Right lobe of liver (tissue), 6 donors: ENCODE data around the gene INPP4B. TPM values are rescaled to one million over a fixed set of nuclear protein-coding genes. Genes with fewer than 3 reads are reported as not detected.

Source experiments
- ATAC-seq, 4 donors: fragments of 200-7000 bp; cut with Tn5 transposase; one replicate each; pipeline ENCODE4 v1.9.1; 2020; ENCODE audit warnings: mild to moderate bottlenecking in 4 of 4, moderate library complexity in 4 of 4
- DNase-seq, 3 donors: peaks; one replicate each; pipeline ENCODE4 v3.0.0-alpha.2; 2020
- H3K27ac ChIP-seq, 3 donors: fragments of 200-600 bp; one replicate each; pipeline ENCODE4 v1.8.0; 2022
- H3K27me3 ChIP-seq, 2 donors: fragments of 200-600 bp; one replicate each; pipeline ENCODE4 v1.8.0; 2022
- H3K36me3 ChIP-seq, 4 donors: fragments of 200-600 bp; sonication (generic) in 1 of 4; one replicate each; pipeline versions ENCODE4 v1.5.1 to v1.8.0; 2017 to 2022; ENCODE audit warnings: control low read depth in 1 of 4
- H3K4me1 ChIP-seq, 4 donors: fragments of 200-600 bp; sonication (generic) in 1 of 4; one replicate each; pipeline versions ENCODE4 v1.5.1 to v1.8.0; 2017 to 2022; ENCODE audit warnings: control low read depth in 1 of 4
- H3K4me3 ChIP-seq, 3 donors: fragments of 200-600 bp; one replicate each; pipeline ENCODE4 v1.8.0; 2022
- H3K9me3 ChIP-seq, 4 donors: fragments of 200-600 bp; sonication (generic) in 1 of 4; one replicate each; pipeline versions ENCODE4 v1.5.1 to v1.8.0; 2017 to 2022; ENCODE audit warnings: control low read depth in 1 of 4
- CTCF ChIP-seq, 4 donors: fragments of 200-600 bp in 3 of 4; fragments of 450-650 bp in 1 of 4; IDR thresholded peaks; one replicate each; pipeline versions ENCODE4 v1.5.1 to v1.8.0; 2016 to 2022; ENCODE audit warnings: antibody characterized with exemption in 4 of 4, mild to moderate bottlenecking in 2 of 4
- POLR2A ChIP-seq: fragments of 450-650 bp; IDR thresholded peaks from one replicate; pipeline ENCODE4 v1.6.1; 2017; ENCODE audit warnings: antibody characterized with exemption, mild to moderate bottlenecking
- WGBS: methylation state at CpG from one replicate; pipeline ENCODE4 v1.1.6; 2018; ENCODE audit warnings: low coverage, low lambda C conversion rate; ENCODE audit not compliant: insufficient coverage; ENCODE audit errors: missing lambda C conversion rate; 5-methylcytosine and 5-hydroxymethylcytosine counted together
- intact Hi-C, 2 donors: fragments of 100-400 bp; cut with DNase I; formaldehyde crosslinking; loops; one replicate each; pipeline versions ENCODE4 v1.11.2 to v1.14.1; 2022
- total RNA-seq, 6 experiments: library from RNA; depleted of rRNA in 2 of 6; stranded (reverse); fragments of >200 nt in 2 of 6; fragmentation: NEBNext Ultra II Directional in 3 of 6; extraction: Animal tissue kit (Norgen Biotek cat#: 25700) in 3 of 6; gene quantifications; one replicate each; pipeline versions ENCODE4 v1.1.0 to v1.2.4, GENCODE V29; 2016 to 2023
- donor health status: DM: no; HTN: yes; CAD: no.
- donor health status: DM: no; HTN: no; CAD: no.
- donor health status: DM: no; HTN: no; CAD: no.
- donor health status: DM: no; HTN: yes; CAD: no.
- donor health status: DM: no; HTN: yes; CAD: no.

INPP4B gene
- total RNA-seq, 6 experiments from 2014 or later: 0.73 to 5.0 (median 1.6) TPM

- H3K9me3 ChIP-seq: no peaks in the 10 kb centered on the region
- ATAC-seq: no peak
- intact Hi-C loops: no loop called here
- no peaks in the 10 kb centered on the region for H3K36me3 ChIP-seq
- no peak overlapping the region for H3K4me3 ChIP-seq
- 53% methylated on average over 3 of the region's 3 CpGs for WGBS
- no peak for TF ChIP-seq CTCF (IDR thresholded peaks at IDR 0.05)
- TF ChIP-seq POLR2A: no peak
- no peak for DNase-seq
- no peaks in the 10 kb centered on the region for H3K27me3 ChIP-seq
- no peak overlapping the region for H3K27ac ChIP-seq
- no peaks in the 10 kb centered on the region for H3K4me1 ChIP-seq
Measured at GRCh38 chr4:142098380-142098779, 747.7 kb downstream of the INPP4B start.

GRCh38 chr4:142097015-142097414 is 749.1 kb downstream of the INPP4B start:
- H3K36me3 ChIP-seq: no peaks in the 10 kb centered on the region
- no peak for DNase-seq
- no peak overlapping the region for H3K27ac ChIP-seq
- ATAC-seq: no peak
- no peak overlapping the region for H3K4me3 ChIP-seq
- H3K4me1 ChIP-seq: no peaks in the 10 kb centered on the region
- no peaks in the 10 kb centered on the region for H3K9me3 ChIP-seq
- TF ChIP-seq POLR2A (no peak), CTCF (IDR thresholded peaks at IDR 0.05) (no peak)
- 72% methylated on average over 3 of the region's 3 CpGs for WGBS
- H3K27me3 ChIP-seq: no peaks in the 10 kb centered on the region
- intact Hi-C loops: no loop called here

- no peak for ATAC-seq
- TF ChIP-seq POLR2A: no peak
- TF ChIP-seq CTCF (IDR thresholded peaks at IDR 0.05): no peak
- WGBS: 41% methylated on average over 3 of the region's 3 CpGs
- DNase-seq: no peak
- Histone ChIP-seq H3K27me3 (no peaks in the 10 kb centered on the region), H3K4me1 (no peaks in the 10 kb centered on the region), H3K36me3 (no peaks in the 10 kb centered on the region), H3K4me3 (no peak overlapping the region), H3K9me3 (no peaks in the 10 kb centered on the region), H3K27ac (no peak overlapping the region)
- intact Hi-C loops: no loop called here
Measured at GRCh38 chr4:142095886-142096605, 750.1 kb downstream of the INPP4B start.

GRCh38 chr4:142092941-142093340 is 753.2 kb downstream of the INPP4B start:
- WGBS: 75% methylated on average over 1 of the region's 1 CpG
- no peaks in the 10 kb centered on the region for H3K9me3 ChIP-seq
- H3K27me3 ChIP-seq: no peaks in the 10 kb centered on the region
- ATAC-seq (no peak), DNase-seq (no peak)
- H3K27ac ChIP-seq: no peak overlapping the region
- H3K4me1 ChIP-seq: no peaks in the 10 kb centered on the region
- TF ChIP-seq CTCF (IDR thresholded peaks at IDR 0.05) (no peak), POLR2A (no peak)
- intact Hi-C loops: no loop called here
- H3K4me3 ChIP-seq: no peak overlapping the region
- H3K36me3 ChIP-seq: no peaks in the 10 kb centered on the region
